ENCODE measurements around the gene LGALS3BP. TPM values are rescaled to one million over a fixed set of nuclear protein-coding genes. Genes with fewer than 3 reads are reported as not detected.

The LGALS3BP gene
- total and polyA plus RNA-seq, 2 experiments from 2014 or later = 185 to 213 TPM

DNA sequence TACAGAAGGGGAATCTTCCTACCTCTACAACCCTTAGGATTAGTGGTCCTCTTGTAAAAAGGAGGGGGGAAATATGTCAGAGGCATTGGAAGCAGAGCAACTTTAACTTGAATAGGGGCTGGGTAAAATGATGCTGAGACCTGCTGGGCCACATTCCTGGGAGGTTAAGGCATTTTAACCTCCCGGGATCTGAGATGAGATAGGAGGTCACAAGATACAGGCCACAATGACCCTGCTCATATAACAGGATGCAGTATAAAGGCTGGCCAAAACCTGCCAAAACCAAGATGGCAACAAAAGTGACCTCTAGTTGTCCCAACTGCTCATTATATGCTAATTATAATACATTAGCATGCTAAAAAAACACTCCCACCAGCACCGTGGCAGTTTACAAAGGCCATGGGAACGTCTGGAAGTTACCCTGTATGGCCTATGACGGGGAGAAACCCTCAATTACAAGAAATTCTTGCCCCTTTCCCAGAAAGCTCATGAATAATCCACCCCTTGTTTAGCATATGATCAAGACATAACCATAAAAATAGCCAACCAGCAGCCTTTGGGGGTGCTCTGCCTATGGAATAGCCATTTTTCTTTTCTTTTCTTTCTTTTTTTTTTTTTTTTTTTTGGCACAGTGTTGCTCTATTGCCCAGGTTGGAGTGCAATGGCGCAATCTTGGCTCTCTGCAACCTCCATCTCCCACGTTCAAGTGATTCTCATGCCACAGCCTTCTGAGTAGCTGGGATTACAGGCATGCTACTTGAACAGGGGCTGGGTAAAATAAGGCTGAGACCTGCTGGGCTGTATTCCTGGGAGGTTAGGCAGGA lies 38.0 kb upstream of the LGALS3BP start:
- no peak for TF ChIP-seq CTCF (IDR thresholded peaks at IDR 0.05; ENCODE audit: low read depth, low read length)
- Histone ChIP-seq H3K27me3 (no peaks in the 10 kb centered on the region), H3K4me1 (ENCODE audit: low read depth) (peaks cover 17% of the 10 kb centered on the region), H3K4me3 (no peak overlapping the region), H3K27ac (no peak overlapping the region), H3K9me3 (ENCODE audit: low read depth) (no peaks in the 10 kb centered on the region), H3K36me3 (no peaks in the 10 kb centered on the region)
- peak in 1 of 2 donors; percentile 72 for DNase-seq (ENCODE audit: low read depth in 1 of 2, low spot score in 1 of 2)

DNA sequence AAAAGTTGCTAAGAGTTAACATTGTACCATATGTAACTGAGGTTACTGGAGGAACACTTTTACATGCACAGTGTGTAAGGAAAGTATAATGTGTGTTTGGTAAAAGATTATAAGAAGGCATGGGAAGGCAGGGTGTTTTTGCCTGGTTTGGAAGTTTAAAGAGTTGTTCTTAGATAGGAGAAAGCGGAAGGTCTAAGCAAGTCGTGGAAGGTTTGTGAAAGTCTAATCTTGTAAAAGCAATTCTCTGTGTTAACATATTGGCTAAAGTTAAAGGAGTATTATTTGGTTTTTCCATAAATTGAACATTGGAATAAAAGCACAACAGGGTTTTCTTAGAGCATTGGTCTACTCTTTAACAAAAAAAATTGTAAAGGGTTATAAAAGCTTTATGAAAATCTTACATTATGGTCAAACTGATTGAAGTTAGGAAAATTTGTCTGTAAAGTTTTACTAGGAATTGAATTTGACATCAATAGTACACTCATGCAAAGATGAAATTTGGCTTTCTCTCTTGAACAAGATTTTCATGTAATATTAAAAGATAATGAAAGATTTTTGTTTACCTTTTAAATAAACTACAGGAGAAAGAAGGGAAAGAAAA lies 34.5 kb upstream of the LGALS3BP start:
- TF ChIP-seq CTCF (IDR thresholded peaks at IDR 0.05; ENCODE audit: low read depth, low read length) = no peak
- Histone ChIP-seq H3K9me3 (ENCODE audit: low read depth) (no peaks in the 10 kb centered on the region), H3K36me3 (no peaks in the 10 kb centered on the region), H3K4me3 (no peak overlapping the region), H3K27me3 (no peaks in the 10 kb centered on the region), H3K27ac (no peak overlapping the region), H3K4me1 (ENCODE audit: low read depth) (peaks cover 10% of the 10 kb centered on the region)
- DNase-seq (ENCODE audit: low read depth in 1 of 2, low spot score in 1 of 2) = no peak

- no peak overlapping the region for H3K27ac ChIP-seq
- H3K27me3 ChIP-seq = no peaks in the 10 kb centered on the region
- no peaks in the 10 kb centered on the region for H3K9me3 ChIP-seq (ENCODE audit: low read depth)
- TF ChIP-seq CTCF (IDR thresholded peaks at IDR 0.05; ENCODE audit: low read depth, low read length) = no peak
- no peak for DNase-seq (ENCODE audit: low read depth in 1 of 2, low spot score in 1 of 2)
- H3K4me3 ChIP-seq = no peak overlapping the region
- H3K4me1 ChIP-seq (ENCODE audit: low read depth) = peaks cover 14% of the 10 kb centered on the region
- no peaks in the 10 kb centered on the region for H3K36me3 ChIP-seq
Measured at GRCh38 chr17:79012563-79013134, 32.9 kb upstream of the LGALS3BP start.

- DNase-seq (ENCODE audit: low read depth in 1 of 2, low spot score in 1 of 2) = peak in 1 of 2 donors; percentile 75
- no peak overlapping the region for H3K27ac ChIP-seq
- H3K36me3 ChIP-seq = no peaks in the 10 kb centered on the region
- no peaks in the 10 kb centered on the region for H3K27me3 ChIP-seq
- peaks cover 14% of the 10 kb centered on the region for H3K4me1 ChIP-seq (ENCODE audit: low read depth)
- no peak for TF ChIP-seq CTCF (IDR thresholded peaks at IDR 0.05; ENCODE audit: low read depth, low read length)
- no peak overlapping the region for H3K4me3 ChIP-seq
- no peaks in the 10 kb centered on the region for H3K9me3 ChIP-seq (ENCODE audit: low read depth)
Measured at GRCh38 chr17:79011451-79012147, 31.9 kb upstream of the LGALS3BP start.

DNA sequence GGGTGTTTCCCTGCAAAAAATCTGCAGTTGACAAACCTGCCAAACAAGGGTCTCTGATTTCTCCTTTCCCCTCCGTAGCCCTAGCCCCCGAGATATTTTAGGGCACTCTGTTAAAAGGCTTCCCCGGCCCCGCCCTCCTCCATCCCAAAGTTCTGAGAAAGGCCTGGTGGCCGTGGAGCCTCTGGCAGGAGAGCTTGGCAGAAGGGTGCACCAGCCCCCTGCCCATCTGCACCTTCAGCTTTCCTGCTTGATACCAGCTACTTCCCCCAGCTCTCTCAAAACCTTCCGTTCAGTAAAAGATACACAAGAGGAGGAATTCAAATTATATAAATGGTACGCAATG lies 30.6 kb upstream of the LGALS3BP start:
- DNase-seq (ENCODE audit: low read depth in 1 of 2, low spot score in 1 of 2) = no peak
- peaks cover 14% of the 10 kb centered on the region for H3K4me1 ChIP-seq (ENCODE audit: low read depth)
- no peaks in the 10 kb centered on the region for H3K27me3 ChIP-seq
- H3K4me3 ChIP-seq = peak overlapping the region; percentile 70
- no peaks in the 10 kb centered on the region for H3K36me3 ChIP-seq
- H3K9me3 ChIP-seq (ENCODE audit: low read depth) = no peaks in the 10 kb centered on the region
- peak overlapping the region; percentile 67 for H3K27ac ChIP-seq
- TF ChIP-seq CTCF (IDR thresholded peaks at IDR 0.05; ENCODE audit: low read depth, low read length) = no peak

Data from cardiac muscle cell (in vitro differentiated cells and primary cell).